ENCODE measurements around the gene SEMA6A.

The SEMA6A gene

GRCh38 chr5:116448870-116449427, 125.7 kb downstream of the SEMA6A start:
- TF ChIP-seq CTCF (conservative IDR thresholded peaks at IDR 0.05; ENCODE audit: low read depth, low read length): no peak
- no peak for DNase-seq (ENCODE audit: low read depth)
- H3K4me3 ChIP-seq (ENCODE audit: low read depth, low read length): no peak overlapping the region

GRCh38 chr5:116448450-116448849, 126.2 kb downstream of the SEMA6A start:
- no peak for TF ChIP-seq CTCF (conservative IDR thresholded peaks at IDR 0.05; ENCODE audit: low read depth, low read length)
- DNase-seq (ENCODE audit: low read depth): no peak
- H3K4me3 ChIP-seq (ENCODE audit: low read depth, low read length): no peak overlapping the region

- no peak for DNase-seq (ENCODE audit: low read depth)
- TF ChIP-seq CTCF (conservative IDR thresholded peaks at IDR 0.05; ENCODE audit: low read depth, low read length): no peak
- H3K4me3 ChIP-seq (ENCODE audit: low read depth, low read length): no peak overlapping the region
Observed at GRCh38 chr5:116446356-116447005, 128.1 kb downstream of the SEMA6A start.

- no peak for DNase-seq (ENCODE audit: low read depth)
- TF ChIP-seq CTCF (conservative IDR thresholded peaks at IDR 0.05; ENCODE audit: low read depth, low read length): no peak
- H3K4me3 ChIP-seq (ENCODE audit: low read depth, low read length): no peak overlapping the region
Observed at GRCh38 chr5:116445311-116445710, 129.3 kb downstream of the SEMA6A start.

- TF ChIP-seq CTCF (conservative IDR thresholded peaks at IDR 0.05; ENCODE audit: low read depth, low read length): no peak
- no peak for DNase-seq (ENCODE audit: low read depth)
- H3K4me3 ChIP-seq (ENCODE audit: low read depth, low read length): no peak overlapping the region
Observed at GRCh38 chr5:116444373-116445295, 130.0 kb downstream of the SEMA6A start.

GRCh38 chr5:116442931-116443551, 131.6 kb downstream of the SEMA6A start:
- no peak for DNase-seq (ENCODE audit: low read depth)
- H3K4me3 ChIP-seq (ENCODE audit: low read depth, low read length): no peak overlapping the region
- no peak for TF ChIP-seq CTCF (conservative IDR thresholded peaks at IDR 0.05; ENCODE audit: low read depth, low read length)

Measured in choroid plexus epithelial cell (primary cell).